ENCODE results near the gene AP3D1.

Gene AP3D1

DNA sequence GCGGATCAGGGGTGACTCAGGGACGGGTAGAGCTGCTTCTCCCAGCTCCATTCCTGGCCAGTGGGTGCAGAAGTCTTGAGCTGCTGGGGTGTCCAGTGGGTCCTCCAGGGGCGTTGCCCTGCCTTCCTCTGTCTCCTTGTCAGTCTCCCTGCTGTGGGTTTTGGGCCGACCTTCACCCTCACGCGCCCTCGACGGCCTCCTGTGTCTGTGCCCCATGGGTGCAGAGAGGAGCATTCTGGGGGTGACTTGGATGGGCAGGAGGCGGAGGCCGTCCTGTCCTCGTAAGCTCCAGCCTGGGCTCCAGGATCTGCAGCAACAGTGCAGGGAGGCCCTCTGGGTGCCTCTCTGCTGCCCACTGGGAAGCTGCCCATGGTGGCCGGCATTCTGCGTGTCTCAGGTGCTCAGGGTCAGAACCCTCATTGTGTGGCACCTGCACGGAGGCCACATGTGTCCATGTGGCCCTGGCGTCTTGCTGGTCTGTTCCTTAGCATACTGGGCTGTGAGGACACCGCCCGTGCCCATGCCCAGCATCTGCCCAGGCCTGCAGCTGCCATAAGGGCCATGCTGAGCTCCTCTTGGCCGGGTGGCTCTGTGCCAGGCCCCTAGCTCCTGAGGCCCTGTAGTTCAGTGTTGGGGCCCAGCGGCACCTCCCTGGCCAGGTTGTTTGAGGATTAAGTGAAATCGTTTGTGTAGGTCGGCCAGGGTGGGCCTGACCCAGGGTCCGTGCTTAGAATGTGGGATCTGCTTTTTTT lies 29.7 kb upstream of the AP3D1 start:
- no peak for DNase-seq

DNA sequence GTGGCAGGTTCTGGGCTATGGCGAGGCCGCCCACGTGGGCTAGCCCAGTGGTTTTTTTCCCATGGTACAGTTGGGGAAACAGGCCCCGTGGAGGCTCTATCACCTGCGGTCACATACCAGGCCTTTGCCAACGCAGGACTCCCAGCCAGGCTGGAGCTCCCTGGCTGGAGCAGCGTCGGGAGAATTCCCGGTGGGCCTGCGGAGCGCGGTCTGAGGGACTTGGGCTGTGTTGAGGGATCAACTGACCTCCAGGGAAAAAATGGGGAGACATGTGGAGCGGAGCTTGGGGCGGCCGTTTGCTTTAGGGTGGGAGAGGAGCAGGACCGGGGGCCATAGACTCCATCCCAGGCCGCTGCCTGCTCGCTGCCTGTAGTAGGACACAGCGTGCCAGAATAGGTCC lies 28.7 kb upstream of the AP3D1 start:
- no peak for DNase-seq

DNA sequence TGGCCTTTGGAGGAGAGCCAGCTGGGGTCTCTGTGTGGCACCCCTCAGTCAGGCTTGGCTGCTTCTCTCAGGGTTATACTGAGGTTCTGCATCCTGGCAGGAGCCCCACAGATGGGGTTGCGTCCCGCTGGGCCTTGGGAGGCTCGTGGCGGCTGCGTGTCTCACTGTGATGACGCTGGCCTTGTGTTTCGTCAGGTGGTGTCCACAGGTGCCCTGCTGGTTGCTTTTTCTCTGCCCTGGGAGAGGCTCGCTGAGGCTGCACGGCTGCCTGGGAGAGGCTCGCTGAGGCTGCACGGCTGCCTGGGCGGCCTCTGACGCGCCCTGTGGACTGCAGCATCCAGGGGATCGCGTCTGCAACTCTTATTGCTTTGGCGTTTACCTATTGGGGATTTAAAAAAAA lies 27.7 kb upstream of the AP3D1 start:
- no peak for DNase-seq

DNA sequence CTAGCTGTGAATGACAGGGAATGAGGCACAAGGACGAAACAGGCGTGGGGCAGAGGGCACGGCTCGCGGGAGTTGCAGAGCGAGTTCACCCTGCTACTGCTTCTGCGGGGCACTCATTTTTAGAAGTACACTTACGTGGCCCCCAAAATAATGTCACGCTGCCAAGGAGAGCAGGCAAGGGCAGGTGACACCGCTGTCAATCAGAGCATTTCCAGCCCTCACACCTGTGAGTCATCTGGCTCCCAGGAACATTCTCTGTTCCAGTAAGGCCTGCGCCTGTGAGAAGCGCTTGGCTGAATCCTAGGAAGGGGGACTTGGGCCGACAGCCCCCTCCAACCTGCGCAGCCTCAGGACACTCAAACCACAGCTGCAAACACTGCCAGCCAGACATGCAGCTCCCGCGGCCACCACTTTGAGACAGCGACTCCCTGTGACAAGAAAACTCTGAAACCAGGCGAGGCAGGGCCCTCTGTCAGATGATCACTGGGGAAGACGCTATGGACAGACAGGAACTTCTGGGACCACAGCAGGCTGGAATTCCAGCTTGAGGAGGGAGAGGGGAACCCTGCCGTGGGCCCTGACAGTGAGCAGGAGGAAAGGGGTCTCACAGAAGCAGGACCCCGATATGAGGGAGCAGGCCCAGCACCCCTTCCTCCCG lies 25.1 kb upstream of the AP3D1 start:
- DNase-seq, result no peak

DNA sequence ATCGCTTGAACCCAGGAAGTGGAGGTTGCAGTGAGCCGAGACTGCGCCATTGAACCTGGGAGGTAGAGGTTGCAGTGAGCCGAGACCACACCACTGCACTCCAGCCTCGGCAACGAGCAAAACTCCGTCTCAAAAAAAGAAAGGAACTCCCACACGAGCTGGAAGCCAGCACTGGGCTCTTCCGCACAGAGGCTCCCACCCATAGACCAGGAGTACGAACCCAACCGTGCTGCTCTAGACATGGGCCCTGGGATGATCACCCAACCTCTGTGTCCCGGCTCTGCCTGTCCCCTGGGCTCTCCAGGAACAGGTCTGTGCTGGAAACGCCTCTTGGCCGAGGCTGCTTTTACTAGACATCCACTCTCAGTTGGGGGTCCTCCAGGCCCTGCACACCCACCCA lies 24.4 kb upstream of the AP3D1 start:
- DNase-seq, result no peak

DNA sequence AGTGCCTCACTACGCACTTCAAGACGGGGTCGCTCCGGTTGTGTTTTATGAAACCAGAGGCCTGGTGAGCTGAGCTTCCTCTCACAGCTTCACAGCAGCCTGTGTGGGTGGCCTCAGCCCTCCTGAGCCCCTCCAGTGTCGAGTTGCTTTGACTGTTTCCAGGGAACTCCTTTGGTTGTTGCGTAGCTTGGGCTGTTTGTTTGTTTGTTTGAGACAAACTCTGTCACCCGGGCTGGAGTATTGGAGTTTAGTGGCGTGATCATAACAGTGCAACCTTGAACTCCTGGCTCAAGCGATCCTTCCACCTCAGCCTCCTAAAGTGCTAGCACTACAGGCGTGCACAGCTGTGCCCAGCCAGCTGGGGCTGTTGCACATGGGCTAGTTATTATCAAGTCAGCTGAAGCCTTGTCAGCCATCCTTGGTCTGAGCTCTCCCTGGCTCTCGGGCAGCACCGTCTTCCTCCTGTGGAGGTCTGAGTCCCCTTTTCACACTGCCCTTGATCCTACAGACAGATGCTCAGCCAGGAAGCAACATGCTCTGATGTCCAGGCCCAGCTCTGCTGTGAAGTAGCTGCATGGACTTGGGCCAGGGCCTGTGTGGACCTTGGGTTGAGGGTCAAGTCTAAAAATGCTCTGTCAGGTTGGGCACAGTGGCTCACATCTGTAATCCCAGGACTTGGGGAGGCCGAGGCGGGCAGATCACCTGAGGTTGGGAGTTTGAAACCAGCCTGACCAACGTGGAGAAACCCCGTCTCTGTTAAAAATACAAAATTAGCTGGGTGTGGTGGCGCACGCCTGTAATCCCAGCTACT lies 22.6 kb upstream of the AP3D1 start:
- DNase-seq, result no peak

DNA sequence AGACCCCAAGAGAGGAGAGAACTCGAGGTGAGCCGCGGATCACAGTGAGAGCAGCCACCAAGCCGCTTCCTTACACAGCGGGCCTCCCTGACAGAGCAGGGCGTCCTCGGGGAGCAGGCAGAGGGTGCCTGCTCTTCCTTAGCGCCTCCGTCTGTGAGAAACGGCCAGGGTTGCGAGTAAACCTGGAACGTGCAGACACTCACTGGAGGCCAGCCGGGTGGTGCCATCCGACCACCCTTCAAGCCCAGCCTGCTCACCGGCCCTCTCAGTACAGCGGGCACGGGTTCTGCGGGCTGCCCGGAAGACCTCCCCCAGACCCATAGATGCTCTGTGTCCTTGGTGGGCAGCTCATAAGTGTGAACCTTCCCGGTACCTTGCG lies 22.0 kb upstream of the AP3D1 start:
- no peak for DNase-seq

DNA sequence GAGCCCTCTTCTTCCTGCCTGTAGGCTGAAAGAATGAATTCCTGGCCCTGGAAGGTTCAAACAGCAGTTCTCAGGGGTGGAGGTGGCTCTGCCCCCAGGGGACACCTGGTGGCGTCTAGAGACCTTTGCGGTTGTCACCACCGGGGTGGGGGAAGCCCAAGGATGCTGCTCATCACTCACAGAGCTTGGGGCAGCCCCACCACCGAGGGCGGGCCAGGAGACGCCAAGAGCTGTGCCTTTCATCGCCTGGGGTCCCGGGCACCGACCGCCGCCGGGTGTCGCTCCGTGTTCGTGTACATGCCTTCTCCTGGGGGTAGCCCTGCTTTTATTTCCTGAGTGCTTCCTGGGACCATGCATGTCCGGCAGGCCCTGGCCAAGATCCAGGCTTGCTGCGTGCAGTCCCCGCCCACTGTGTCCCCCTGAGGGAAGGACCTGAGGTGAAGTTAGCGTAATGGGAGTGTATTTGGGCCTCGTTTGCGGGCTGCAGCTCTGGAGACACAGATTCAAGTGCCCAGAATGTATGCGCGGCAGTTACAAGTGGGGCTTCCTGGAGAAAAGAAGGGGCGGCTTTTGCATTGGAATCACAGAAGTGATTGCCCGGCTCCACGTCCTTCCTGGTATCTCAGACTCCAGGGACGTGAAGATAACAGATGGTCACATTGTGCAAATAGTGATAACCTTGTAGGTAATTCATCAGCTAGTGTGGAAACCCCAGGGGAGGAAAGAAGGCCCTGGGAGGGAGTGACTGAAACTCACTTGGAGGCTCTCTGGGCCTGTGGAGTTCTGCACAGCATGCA lies 20.2 kb upstream of the AP3D1 start:
- peak; percentile 79 for DNase-seq

DNA sequence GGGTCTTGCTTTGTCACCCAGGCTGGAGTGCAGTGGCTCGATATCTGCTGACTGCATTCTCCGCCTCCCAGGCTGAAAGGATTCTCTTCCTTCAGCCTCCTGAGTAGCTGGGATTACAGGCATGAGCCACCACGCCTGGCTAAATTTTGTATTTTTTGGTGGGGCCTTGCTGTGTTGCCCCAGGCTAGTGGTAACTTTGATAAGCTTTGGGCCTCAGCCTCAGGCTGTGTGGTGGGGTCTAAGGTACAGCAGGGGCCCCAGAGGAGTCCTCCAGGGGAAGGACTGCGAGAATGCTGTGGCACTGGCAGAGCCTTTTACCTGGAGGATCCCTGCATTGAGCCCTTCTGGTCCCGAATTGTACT lies 19.6 kb upstream of the AP3D1 start:
- DNase-seq, result no peak

DNA sequence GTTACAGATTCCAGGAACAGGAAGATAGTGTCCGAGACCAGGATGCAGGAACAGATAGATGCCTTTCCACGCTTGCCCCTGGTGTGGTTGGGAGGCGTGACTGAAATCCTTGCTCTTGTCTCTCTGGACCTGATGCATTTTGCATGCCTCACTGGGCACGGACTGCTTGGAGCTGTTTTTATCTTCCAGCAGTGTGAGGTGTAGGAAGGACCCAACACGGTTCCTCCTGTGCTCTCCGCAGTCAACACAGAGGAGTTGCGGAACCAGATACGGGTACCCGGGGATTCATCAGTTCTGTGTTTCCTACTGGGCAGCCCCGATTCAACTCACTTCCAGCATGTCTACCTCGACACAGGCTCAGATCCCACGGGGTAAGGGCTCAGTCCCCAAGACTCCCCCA lies 18.9 kb upstream of the AP3D1 start:
- DNase-seq, result no peak

DNA sequence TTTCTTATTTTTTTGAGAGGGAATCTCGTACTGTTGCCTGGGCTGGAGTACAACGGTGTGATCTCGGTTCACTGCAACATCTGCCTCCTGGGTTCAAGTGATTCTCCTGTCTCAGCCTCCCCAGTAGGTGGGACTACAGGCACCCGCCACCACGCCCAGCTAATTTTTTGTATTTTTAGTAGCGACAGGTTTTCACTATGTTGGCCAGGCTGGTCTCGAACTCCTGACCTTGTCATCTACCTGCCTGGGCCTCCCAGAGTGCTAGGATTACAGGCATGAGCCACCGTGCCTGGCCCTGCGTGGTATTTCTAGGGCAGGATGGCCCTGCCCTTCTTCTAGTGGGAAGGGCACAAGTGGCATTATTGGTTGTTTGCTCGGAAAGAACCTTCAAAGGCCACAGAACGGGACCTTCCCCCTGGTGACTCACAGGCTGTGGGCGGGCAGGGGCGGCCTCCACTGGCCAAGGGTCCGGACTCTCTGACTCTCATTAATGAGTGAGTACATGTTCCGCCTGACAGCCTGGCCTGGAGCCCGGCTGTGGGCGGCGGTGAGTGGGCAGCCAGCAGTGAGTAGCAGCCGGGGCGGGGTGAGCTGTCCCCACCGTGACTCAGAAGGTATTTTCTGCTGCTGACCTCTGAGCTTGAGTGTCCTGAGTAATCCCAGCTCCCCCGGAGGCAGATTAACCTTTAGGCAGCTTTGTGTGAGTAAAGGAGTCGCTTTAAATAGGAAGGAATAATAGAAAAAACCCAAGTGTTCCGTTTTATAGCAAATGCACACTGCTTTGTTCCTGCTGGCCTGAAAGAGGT lies 17.5 kb upstream of the AP3D1 start:
- DNase-seq, result peak; percentile 74

DNA sequence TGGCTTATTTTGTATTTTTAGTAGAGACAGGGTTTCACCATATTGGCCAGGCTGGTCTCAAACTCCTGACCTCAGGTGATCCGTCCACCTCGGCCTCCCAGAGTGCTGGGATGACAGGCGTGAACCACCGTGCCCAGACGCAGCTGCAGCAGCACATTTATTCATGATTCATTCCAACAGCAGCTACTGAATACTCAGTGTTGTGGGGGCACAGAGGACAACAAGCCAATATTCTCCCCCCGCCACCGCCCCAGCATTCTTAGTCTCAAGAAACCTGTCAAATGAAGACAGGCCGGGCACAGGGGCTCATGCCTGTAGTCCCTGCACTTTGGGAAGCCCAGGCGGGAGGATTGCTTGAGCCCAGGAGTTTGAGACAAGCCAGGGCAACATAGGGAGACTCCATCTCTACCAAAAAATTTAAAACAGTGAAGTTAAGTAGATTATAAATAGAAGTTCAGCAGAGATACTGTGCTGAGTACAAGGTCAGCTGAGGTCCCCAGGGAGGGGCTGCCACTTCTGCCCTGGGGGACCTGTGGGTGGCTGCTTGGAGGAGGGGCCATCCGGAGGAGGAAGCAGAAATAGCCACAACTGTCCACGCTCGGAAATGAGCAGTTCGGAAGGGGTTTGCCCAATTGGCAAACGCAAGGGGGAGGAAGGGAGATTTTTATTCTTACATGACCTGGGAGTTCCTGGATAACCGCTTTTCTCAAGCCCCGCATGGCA lies 16.7 kb upstream of the AP3D1 start:
- no peak for DNase-seq

DNA sequence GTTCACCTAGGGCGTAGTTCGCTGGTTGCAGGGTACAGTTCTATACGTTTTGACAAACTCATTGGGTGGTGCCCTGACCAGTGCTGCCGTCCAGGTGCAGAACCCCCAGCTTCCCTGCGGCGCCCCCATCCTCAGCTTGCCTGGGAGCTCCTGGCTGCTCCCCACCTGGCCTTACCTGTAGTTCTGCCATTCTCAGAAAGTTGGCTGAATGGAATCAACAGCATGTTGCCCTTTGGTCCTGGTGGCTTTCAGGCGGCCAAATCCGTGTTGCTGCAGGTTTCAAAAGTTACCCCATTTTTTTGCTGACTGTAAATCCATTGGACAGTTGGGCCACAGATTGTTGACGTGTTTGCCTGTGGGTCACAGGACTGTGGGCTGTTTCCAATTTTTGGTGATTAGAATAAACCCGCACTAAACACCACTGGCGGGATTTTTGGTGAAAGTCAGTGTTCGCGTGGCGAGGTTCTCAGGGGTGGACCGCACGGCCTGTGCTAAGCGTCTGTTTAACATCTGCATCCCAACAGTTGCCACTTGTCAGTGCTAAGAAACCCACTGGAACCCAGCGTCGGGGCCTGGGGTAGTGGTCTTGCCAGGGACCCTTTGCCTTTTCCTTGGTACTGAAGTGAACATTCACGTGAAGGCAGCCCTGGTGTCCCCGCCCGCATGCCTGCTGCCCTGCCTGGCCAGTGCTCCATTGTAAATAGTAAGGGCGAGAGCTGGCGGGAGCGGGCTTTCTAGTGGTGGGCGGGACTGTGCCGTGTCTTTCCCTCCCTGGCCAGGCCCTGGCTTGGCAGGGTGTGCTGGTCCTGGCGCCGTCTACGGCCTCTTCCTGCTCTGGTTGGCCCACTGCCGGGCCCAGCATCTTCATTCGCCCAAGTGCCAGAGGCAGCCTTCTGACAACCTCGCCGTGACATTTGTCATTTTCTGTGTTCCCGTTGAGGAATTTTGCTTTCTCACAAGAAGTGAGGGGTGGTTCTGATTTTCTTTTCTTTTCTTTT lies 15.7 kb upstream of the AP3D1 start:
- DNase-seq, result no peak

DNA sequence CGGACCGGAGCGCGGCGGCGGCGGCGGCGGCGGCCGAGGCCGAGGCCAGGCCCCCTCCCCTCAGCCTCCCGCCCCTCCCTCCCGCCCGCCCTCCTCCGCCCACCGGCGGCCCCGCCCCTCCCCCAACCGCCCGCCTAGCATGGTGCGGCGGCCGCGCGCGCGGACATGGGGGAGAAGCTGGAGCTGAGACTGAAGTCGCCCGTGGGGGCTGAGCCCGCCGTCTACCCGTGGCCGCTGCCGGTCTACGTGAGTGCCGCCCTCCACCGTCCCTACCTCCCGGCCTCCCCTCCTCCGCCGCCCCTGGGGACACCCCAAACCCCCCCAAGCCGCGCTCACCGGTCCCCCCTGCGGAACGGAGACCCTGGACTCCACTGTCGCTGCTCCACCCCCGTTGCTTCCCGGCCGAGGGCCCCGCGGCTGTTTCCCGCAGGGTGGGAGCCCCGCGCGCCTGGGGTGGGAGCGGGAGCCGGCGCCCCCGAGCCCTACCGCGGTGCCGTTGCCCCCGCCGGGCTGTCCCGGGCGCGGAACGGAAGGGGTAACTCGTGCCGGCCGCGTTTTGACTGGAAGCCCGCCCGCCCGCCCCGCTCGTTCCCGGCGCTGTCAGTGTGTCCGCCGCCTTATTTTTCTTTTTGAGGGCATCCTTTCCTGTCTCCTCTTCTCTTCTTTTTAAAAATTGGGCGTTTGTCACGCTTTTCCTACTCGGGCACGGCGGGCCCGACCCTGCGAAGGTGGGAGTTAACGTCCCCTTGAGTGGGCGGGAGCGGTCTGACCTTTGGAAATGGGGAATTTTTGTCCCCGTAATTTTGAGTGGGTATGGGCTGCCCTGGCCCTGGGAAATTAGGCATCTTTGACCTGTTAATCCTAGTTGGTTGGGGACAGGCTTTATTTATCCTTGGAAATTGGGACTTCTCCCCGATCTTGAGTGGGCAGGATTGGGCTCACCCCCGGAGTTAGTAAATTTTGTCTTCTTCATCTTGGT lies 12.9 kb upstream of the AP3D1 start:
- no peak for DNase-seq

DNA sequence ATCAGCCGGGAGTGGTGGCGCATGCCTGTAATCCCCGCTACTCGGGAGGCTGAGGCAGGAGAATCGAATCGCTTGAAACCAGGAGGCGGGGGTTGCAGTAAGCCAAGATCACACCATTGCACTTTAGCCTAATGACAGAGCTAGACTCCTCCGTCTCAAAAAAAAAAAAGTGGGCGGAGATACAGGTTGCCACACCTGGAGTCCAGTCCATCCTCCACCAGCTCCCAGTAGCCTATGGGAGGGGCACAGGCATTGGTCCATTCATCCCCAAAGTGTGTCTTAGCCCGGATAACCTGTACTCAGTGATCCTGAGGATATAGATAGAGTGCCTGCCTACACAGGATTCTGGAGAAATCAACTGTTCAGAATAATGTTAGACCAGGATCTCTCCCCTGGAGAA lies 9.0 kb upstream of the AP3D1 start:
- DNase-seq, result no peak

DNA sequence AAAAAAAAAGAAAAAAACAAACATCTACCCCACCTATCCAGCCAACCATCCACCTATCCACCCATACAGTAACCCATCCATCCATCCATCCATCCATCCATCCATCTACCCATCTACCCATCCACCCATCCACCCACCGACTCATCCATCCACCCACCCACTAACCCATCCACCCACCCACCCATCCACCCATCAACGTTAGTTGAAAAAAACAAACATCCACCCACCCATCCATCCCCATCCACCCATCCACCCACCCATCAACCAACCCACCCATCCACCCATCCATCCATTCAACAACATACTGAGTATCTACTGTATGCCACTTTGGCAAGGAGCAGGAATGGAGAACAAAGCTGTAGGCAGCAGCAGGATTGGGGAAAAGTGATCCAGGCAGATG lies 6.1 kb upstream of the AP3D1 start:
- no peak for DNase-seq

DNA sequence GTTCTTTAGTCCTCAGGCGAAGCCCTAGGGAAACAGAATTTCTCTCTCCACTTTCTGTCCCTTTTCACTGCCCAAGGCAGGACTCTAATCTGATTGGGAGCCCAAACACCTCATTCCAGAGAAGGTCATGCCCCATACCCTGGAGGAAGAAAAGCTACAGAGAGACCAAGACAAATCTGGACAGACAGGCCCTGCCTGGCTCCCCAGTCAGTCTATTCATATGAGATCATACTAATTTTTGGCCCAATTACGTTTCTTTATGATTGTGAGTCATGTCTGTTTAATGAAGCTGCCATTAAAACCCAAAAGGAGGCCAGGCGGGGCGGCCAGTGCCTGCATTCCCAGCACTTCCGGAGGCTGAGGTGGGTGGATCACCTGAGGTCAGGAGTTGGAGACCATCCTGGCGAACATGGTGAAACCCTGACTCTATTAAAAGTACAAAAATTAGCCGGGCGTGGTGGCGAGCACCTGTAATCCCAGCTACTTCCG lies 3.3 kb upstream of the AP3D1 start:
- DNase-seq, result no peak

DNA sequence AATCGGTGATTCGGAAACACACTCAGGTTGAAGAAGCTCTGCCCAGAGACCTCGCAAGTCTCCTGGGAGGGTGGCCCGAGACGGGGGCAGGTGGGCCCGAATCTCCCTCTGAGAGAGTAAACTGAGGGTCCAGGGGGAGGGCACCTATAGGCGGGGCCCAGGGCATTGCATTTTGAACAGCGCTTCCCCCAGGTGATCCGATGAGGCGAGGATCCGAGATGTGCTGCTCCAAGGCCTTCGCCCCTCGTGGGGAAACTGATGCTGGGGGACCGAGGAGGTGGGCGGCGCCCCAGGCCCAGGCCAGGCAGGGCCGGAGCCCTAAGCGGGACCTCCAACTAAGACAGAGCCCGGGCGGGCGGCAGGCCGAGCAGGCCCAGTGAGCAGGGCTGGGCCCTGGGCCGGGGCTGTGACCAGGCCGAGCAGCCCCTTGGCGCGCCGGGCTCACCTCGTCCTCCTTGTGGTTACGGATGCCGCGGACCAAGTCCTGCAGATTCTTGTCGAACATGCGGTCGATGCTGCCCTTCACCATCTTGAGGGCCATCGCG lies 500 bp downstream of the AP3D1 start:
- no peak for DNase-seq
